HEK293 (cell line): Measurements from ENCODE around the gene DCAF6.

Experiments
- CTCF ChIA-PET: fragments of 350-600 bp; formaldehyde crosslinking; extraction: SDS; loops from one replicate; lab custom pipeline; 2021; ENCODE audit warnings: antibody characterized with exemption; lab: Yijun Ruan, JAX
- POLR2A ChIA-PET: fragments of 300-600 bp; formaldehyde crosslinking; extraction: SDS; loops from one replicate; lab custom pipeline; 2020; ENCODE audit warnings: antibody characterized with exemption, inconsistent platforms; lab: Yijun Ruan, JAX
- H3K27ac ChIP-seq: fragments of 200-500 bp; sonication (Bioruptor generic); 2 replicates; pipeline ENCODE4 v1.5.1; 2014; ENCODE audit warnings: low read depth, low read length, control low read depth, inconsistent platforms; ENCODE audit errors: extremely low read depth
- H3K36me3 ChIP-seq, 2 experiments: fragments of 200-500 bp in 1 of 2; sonication (Bioruptor generic) in 1 of 2; 1 replicate in 1 of 2; 2 replicates in 1 of 2; pipeline ENCODE4 v1.5.1; 2014 to 2017; ENCODE audit warnings: inconsistent platforms in 2 of 2, low read length in 2 of 2; ENCODE audit not compliant: control insufficient read depth in 2 of 2, insufficient read depth in 1 of 2
- H3K4me1 ChIP-seq: fragments of 200-500 bp; sonication (Bioruptor generic); 2 replicates; pipeline ENCODE4 v1.5.1; 2014; ENCODE audit warnings: mild to moderate bottlenecking, low read length, inconsistent platforms; ENCODE audit not compliant: control insufficient read depth, insufficient read depth
- H3K4me3 ChIP-seq: 2 replicates; pipeline ENCODE4 v1.5.1; 2011; ENCODE audit warnings: low read depth, mild to moderate bottlenecking, control low read depth, low read length, moderate library complexity
- H3K9me3 ChIP-seq: fragments of 200-500 bp; sonication (Bioruptor generic); 2 replicates; pipeline ENCODE4 v1.5.1; 2014; ENCODE audit warnings: low read depth, low read length, inconsistent platforms; ENCODE audit not compliant: control insufficient read depth, insufficient read depth
- SCRT1 ChIP-seq: fragments of 450-650 bp; formaldehyde crosslinking; IDR thresholded peaks from 2 replicates; pipeline ENCODE4 v1.5.1; 2016; ENCODE audit warnings: missing biosample characterization, missing genetic modification characterization, borderline replicate concordance
- TRIM28 ChIP-seq: IDR thresholded peaks from 2 replicates; pipeline ENCODE4 v1.6.1; 2011; ENCODE audit warnings: low read length, control low read depth, borderline replicate concordance
- ZFP37 ChIP-seq: fragments of 450-650 bp; formaldehyde crosslinking; IDR thresholded peaks from 2 replicates; pipeline ENCODE4 v1.5.1; 2016; ENCODE audit warnings: missing biosample characterization, missing genetic modification characterization
- ZFP41 ChIP-seq: fragments of 450-650 bp; formaldehyde crosslinking; IDR thresholded peaks from 2 replicates; pipeline ENCODE4 v1.5.1; 2016; ENCODE audit warnings: missing biosample characterization, missing genetic modification characterization, borderline replicate concordance
- ZNF112 ChIP-seq: fragments of 450-650 bp; formaldehyde crosslinking; IDR thresholded peaks from 2 replicates; pipeline ENCODE4 v1.5.0; 2017; ENCODE audit warnings: missing biosample characterization, missing genetic modification characterization
- ZNF202 ChIP-seq: fragments of 450-650 bp; formaldehyde crosslinking; IDR thresholded peaks from 2 replicates; pipeline ENCODE4 v1.5.1; 2016; ENCODE audit warnings: missing biosample characterization, missing genetic modification characterization, borderline replicate concordance
- ZNF266 ChIP-seq: fragments of 450-650 bp; formaldehyde crosslinking; IDR thresholded peaks from 2 replicates; pipeline ENCODE4 v1.5.1; 2016; ENCODE audit warnings: missing biosample characterization, missing genetic modification characterization, low read depth
- ZNF391 ChIP-seq: fragments of 450-650 bp; formaldehyde crosslinking; IDR thresholded peaks from 2 replicates; pipeline ENCODE4 v1.5.1; 2016; ENCODE audit warnings: low read depth, missing biosample characterization, missing genetic modification characterization, borderline replicate concordance
- ZNF423 ChIP-seq: fragments of 450-650 bp; formaldehyde crosslinking; IDR thresholded peaks from 2 replicates; pipeline ENCODE4 v1.5.1; 2016; ENCODE audit warnings: missing biosample characterization, missing genetic modification characterization
- ZNF792 ChIP-seq: fragments of 450-650 bp; formaldehyde crosslinking; IDR thresholded peaks from 2 replicates; pipeline ENCODE4 v1.5.1; 2016; ENCODE audit warnings: missing biosample characterization, missing genetic modification characterization
- ZNF830 ChIP-seq: fragments of 450-650 bp; IDR thresholded peaks from 2 replicates; pipeline ENCODE4 v1.5.0; 2018; ENCODE audit warnings: missing biosample characterization, missing genetic modification characterization, low read depth, mild to moderate bottlenecking, moderate library complexity
- ZNF837 ChIP-seq: fragments of 450-650 bp; formaldehyde crosslinking; IDR thresholded peaks from 2 replicates; pipeline ENCODE4 v1.5.1; 2016; ENCODE audit warnings: missing biosample characterization, missing genetic modification characterization
- TF ChIP-seq, protein P1 (sequence below): fragments of 450-650 bp; formaldehyde crosslinking; IDR thresholded peaks from 2 replicates; pipeline ENCODE4 v1.5.1; 2016; ENCODE audit warnings: missing biosample characterization, missing genetic modification characterization
- TF ChIP-seq, protein P2 (sequence below): fragments of 450-650 bp; formaldehyde crosslinking; IDR thresholded peaks from 2 replicates; pipeline ENCODE4 v1.5.1; 2016; ENCODE audit warnings: missing biosample characterization, missing genetic modification characterization
- TF ChIP-seq, protein P3 (sequence below): fragments of 450-650 bp; formaldehyde crosslinking; IDR thresholded peaks from 2 replicates; pipeline ENCODE4 v1.5.1; 2016; ENCODE audit warnings: missing biosample characterization, missing genetic modification characterization
- TF ChIP-seq, protein P4 (sequence below): fragments of 450-650 bp; formaldehyde crosslinking; IDR thresholded peaks from 2 replicates; pipeline ENCODE4; 2016; ENCODE audit warnings: missing biosample characterization, missing genetic modification characterization
- TF ChIP-seq, protein P5 (sequence below): fragments of 450-650 bp; formaldehyde crosslinking; IDR thresholded peaks from 2 replicates; pipeline ENCODE4 v1.5.1; 2016; ENCODE audit warnings: missing biosample characterization, missing genetic modification characterization

The DCAF6 gene

DNA sequence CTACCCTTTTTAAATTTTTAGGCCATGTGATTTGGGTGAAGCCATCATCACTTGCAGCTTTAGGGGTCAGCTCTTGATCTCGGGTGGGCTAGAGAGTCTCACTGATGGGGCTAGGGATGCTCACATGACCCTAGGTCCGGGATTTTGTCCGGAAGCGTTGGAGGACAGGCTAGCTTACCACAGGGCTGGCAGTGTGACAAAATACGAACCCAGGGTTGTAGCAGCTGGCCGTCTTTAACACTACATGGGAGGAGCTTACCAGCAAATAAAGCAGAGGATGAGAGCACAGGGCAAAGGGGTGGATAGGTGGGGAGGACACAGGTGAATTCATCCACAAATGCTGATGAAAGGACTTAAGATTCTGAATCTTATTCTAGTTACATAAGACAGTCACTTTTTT lies 178.4 kb downstream of the DCAF6 start:
- ChIA-PET CTCF (interaction anchor here (0.6 to 2.2 kb wide), 2 partner anchors 31 to 322 kb away, joined by 3 to 11 read pairs; no protein-coding TSS in a partner anchor), POLR2A (no interaction called here)
- TF ChIP-seq, protein P1, sequence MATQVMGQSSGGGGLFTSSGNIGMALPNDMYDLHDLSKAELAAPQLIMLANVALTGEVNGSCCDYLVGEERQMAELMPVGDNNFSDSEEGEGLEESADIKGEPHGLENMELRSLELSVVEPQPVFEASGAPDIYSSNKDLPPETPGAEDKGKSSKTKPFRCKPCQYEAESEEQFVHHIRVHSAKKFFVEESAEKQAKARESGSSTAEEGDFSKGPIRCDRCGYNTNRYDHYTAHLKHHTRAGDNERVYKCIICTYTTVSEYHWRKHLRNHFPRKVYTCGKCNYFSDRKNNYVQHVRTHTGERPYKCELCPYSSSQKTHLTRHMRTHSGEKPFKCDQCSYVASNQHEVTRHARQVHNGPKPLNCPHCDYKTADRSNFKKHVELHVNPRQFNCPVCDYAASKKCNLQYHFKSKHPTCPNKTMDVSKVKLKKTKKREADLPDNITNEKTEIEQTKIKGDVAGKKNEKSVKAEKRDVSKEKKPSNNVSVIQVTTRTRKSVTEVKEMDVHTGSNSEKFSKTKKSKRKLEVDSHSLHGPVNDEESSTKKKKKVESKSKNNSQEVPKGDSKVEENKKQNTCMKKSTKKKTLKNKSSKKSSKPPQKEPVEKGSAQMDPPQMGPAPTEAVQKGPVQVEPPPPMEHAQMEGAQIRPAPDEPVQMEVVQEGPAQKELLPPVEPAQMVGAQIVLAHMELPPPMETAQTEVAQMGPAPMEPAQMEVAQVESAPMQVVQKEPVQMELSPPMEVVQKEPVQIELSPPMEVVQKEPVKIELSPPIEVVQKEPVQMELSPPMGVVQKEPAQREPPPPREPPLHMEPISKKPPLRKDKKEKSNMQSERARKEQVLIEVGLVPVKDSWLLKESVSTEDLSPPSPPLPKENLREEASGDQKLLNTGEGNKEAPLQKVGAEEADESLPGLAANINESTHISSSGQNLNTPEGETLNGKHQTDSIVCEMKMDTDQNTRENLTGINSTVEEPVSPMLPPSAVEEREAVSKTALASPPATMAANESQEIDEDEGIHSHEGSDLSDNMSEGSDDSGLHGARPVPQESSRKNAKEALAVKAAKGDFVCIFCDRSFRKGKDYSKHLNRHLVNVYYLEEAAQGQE (tag by site-specific recombination): no peak
- TF ChIP-seq ZNF112 (tag by site-specific recombination) (no peak), ZNF266 (tag by site-specific recombination) (no peak), SCRT1 (no peak), ZFP41 (tag by site-specific recombination) (no peak), ZNF830 (no peak), ZNF423 (tag by site-specific recombination) (no peak), ZNF202 (tag by site-specific recombination) (no peak), ZNF837 (tag by site-specific recombination) (no peak), ZFP37 (tag by site-specific recombination) (no peak), ZNF391 (tag by site-specific recombination) (no peak), ZNF792 (tag by site-specific recombination) (no peak), TRIM28 (no peak)
- TF ChIP-seq, protein P2, sequence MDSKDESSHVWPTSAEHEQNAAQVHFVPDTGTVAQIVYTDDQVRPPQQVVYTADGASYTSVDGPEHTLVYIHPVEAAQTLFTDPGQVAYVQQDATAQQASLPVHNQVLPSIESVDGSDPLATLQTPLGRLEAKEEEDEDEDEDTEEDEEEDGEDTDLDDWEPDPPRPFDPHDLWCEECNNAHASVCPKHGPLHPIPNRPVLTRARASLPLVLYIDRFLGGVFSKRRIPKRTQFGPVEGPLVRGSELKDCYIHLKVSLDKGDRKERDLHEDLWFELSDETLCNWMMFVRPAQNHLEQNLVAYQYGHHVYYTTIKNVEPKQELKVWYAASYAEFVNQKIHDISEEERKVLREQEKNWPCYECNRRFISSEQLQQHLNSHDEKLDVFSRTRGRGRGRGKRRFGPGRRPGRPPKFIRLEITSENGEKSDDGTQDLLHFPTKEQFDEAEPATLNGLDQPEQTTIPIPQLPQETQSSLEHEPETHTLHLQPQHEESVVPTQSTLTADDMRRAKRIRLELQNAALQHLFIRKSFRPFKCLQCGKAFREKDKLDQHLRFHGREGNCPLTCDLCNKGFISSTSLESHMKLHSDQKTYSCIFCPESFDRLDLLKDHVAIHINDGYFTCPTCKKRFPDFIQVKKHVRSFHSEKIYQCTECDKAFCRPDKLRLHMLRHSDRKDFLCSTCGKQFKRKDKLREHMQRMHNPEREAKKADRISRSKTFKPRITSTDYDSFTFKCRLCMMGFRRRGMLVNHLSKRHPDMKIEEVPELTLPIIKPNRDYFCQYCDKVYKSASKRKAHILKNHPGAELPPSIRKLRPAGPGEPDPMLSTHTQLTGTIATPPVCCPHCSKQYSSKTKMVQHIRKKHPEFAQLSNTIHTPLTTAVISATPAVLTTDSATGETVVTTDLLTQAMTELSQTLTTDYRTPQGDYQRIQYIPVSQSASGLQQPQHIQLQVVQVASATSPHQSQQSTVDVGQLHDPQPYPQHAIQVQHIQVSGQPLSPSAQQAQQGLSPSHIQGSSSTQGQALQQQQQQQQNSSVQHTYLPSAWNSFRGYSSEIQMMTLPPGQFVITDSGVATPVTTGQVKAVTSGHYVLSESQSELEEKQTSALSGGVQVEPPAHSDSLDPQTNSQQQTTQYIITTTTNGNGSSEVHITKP: no peak
- TF ChIP-seq, protein P3, sequence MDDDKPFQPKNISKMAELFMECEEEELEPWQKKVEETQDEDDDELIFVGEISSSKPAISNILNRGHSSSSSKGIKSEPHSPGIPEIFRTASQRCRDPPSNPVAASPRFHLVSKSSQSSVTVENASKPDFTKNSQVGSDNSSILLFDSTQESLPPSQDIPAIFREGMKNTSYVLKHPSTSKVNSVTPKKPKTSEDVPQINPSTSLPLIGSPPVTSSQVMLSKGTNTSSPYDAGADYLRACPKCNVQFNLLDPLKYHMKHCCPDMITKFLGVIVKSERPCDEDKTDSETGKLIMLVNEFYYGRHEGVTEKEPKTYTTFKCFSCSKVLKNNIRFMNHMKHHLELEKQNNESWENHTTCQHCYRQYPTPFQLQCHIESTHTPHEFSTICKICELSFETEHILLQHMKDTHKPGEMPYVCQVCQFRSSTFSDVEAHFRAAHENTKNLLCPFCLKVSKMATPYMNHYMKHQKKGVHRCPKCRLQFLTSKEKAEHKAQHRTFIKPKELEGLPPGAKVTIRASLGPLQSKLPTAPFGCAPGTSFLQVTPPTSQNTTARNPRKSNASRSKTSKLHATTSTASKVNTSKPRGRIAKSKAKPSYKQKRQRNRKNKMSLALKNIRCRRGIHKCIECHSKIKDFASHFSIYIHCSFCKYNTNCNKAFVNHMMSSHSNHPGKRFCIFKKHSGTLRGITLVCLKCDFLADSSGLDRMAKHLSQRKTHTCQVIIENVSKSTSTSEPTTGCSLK (tag by site-specific recombination): no peak
- TF ChIP-seq, protein P4, sequence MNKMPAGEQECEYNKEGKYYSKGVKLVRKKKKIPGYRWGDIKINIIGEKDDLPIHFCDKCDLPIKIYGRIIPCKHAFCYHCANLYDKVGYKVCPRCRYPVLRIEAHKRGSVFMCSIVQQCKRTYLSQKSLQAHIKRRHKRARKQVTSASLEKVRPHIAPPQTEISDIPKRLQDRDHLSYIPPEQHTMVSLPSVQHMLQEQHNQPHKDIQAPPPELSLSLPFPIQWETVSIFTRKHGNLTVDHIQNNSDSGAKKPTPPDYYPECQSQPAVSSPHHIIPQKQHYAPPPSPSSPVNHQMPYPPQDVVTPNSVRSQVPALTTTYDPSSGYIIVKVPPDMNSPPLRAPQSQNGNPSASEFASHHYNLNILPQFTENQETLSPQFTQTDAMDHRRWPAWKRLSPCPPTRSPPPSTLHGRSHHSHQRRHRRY: no peak
- TF ChIP-seq, protein P5, sequence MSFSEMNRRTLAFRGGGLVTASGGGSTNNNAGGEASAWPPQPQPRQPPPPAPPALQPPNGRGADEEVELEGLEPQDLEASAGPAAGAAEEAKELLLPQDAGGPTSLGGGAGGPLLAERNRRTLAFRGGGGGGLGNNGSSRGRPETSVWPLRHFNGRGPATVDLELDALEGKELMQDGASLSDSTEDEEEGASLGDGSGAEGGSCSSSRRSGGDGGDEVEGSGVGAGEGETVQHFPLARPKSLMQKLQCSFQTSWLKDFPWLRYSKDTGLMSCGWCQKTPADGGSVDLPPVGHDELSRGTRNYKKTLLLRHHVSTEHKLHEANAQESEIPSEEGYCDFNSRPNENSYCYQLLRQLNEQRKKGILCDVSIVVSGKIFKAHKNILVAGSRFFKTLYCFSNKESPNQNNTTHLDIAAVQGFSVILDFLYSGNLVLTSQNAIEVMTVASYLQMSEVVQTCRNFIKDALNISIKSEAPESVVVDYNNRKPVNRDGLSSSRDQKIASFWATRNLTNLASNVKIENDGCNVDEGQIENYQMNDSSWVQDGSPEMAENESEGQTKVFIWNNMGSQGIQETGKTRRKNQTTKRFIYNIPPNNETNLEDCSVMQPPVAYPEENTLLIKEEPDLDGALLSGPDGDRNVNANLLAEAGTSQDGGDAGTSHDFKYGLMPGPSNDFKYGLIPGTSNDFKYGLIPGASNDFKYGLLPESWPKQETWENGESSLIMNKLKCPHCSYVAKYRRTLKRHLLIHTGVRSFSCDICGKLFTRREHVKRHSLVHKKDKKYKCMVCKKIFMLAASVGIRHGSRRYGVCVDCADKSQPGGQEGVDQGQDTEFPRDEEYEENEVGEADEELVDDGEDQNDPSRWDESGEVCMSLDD (tag by site-specific recombination): no peak
- H3K4me3 ChIP-seq: no peak overlapping the region
- no peak overlapping the region for H3K27ac ChIP-seq
- peaks cover 0 to 8% of the 10 kb centered on the region in 2 experiments; a peak in 1 of 3 replicates for H3K36me3 ChIP-seq
- H3K9me3 ChIP-seq: no peaks in the 10 kb centered on the region
- peaks cover 3% of the 10 kb centered on the region; the same call in 1 of the 2 replicates for H3K4me1 ChIP-seq
